Activated T-cell treated with anti-CD3 and anti-CD28 coated beads, Interleukin-2, amount 50 U/mL, for 48 hours (primary cell): ENCODE data around the gene LPCAT1.

Source experiments
- DNase-seq, 2 experiments: peaks; one replicate each; pipeline ENCODE4 v3.0.0-alpha.2; 2020

The LPCAT1 gene

GRCh38 chr5:1554410-1554967 lies 30.7 kb upstream of the LPCAT1 start:
- DNase-seq = peak in 1 of 2 experiments; percentile 8

- peak in 1 of 2 experiments; percentile 9 for DNase-seq
Measured at GRCh38 chr5:1553539-1554409, 30.0 kb upstream of the LPCAT1 start.

- peak in 1 of 2 experiments; percentile 7 for DNase-seq
Measured at GRCh38 chr5:1552521-1553255, 28.9 kb upstream of the LPCAT1 start.

- no peak for DNase-seq
Measured at GRCh38 chr5:1551426-1552301, 27.9 kb upstream of the LPCAT1 start.

GRCh38 chr5:1550287-1551076 lies 26.7 kb upstream of the LPCAT1 start:
- DNase-seq = peak in 1 of 2 experiments; percentile 3

GRCh38 chr5:1549475-1550030 lies 25.8 kb upstream of the LPCAT1 start:
- DNase-seq = no peak

- DNase-seq = peak in 1 of 2 experiments; percentile 5
Measured at GRCh38 chr5:1548702-1549474, 25.1 kb upstream of the LPCAT1 start.

GRCh38 chr5:1547655-1548054 lies 23.9 kb upstream of the LPCAT1 start:
- no peak for DNase-seq

GRCh38 chr5:1547236-1547635 lies 23.5 kb upstream of the LPCAT1 start:
- no peak for DNase-seq

- peak in 1 of 2 experiments; percentile 7 for DNase-seq
Measured at GRCh38 chr5:1546556-1546955, 22.8 kb upstream of the LPCAT1 start.

- DNase-seq = no peak
Measured at GRCh38 chr5:1545805-1546355, 22.1 kb upstream of the LPCAT1 start.

GRCh38 chr5:1545126-1545804 lies 21.5 kb upstream of the LPCAT1 start:
- DNase-seq = no peak

GRCh38 chr5:1544294-1544961 lies 20.7 kb upstream of the LPCAT1 start:
- peak in 1 of 2 experiments; percentile 10 for DNase-seq

- DNase-seq = no peak
Measured at GRCh38 chr5:1543398-1544293, 19.9 kb upstream of the LPCAT1 start.

- DNase-seq = peak in 1 of 2 experiments; percentile 3
Measured at GRCh38 chr5:1542781-1543180, 19.0 kb upstream of the LPCAT1 start.

- no peak for DNase-seq
Measured at GRCh38 chr5:1541702-1542400, 18.1 kb upstream of the LPCAT1 start.
